ENCODE data around the gene LCN6. TPM values are rescaled to one million over a fixed set of nuclear protein-coding genes. Genes with fewer than 3 reads are reported as not detected.

Gene LCN6
- total and polyA plus RNA-seq, 2 of the 4 experiments (the other 2 are of a cell fraction): not detected

GRCh38 chr9:136723989-136724388 is 24.3 kb downstream of the LCN6 start:
- Histone ChIP-seq H4K8ac (ENCODE audit: low read depth in 2 of 2, low read length in 2 of 2) (no peak overlapping the region), H2BK15ac (ENCODE audit: low read depth, low read length) (no peak overlapping the region), H3K4me2 (ENCODE audit: low read depth, low read length) (no peak overlapping the region), H3K4me3 (ENCODE audit: insufficient read depth, low read depth, low read length) (no peak overlapping the region), H3K14ac (replicated peaks; ENCODE audit: low read depth, low read length) (no peak overlapping the region), H3K9ac (ENCODE audit: low read depth, low read length) (no peak overlapping the region), H3K27me3 (ENCODE audit: control insufficient read depth, insufficient read depth, low read length) (no peaks in the 10 kb centered on the region), H2BK20ac (ENCODE audit: low read depth, low read length) (no peak overlapping the region), H4K5ac (ENCODE audit: low read depth, low read length) (no peak overlapping the region), H3K9me1 (ENCODE audit: insufficient read depth, low read length) (peaks cover 19% of the 10 kb centered on the region), H3K4me1 (ENCODE audit: control insufficient read depth, insufficient read depth, low read length) (peaks cover 21% of the 10 kb centered on the region), H2AFZ (replicated peaks; ENCODE audit: low read length, poor library complexity) (no peak overlapping the region), H3K79me1 (ENCODE audit: low read depth in 1 of 2, low read length in 2 of 2) (peaks cover 13 to 58% of the 10 kb centered on the region in 2 experiments), H4K91ac (ENCODE audit: insufficient read depth, low read depth, low read length) (no peak overlapping the region), H3K4ac (ENCODE audit: low read depth, low read length) (no peak overlapping the region), H4K20me1 (ENCODE audit: insufficient read depth, low read length) (peaks cover 81% of the 10 kb centered on the region), H2AK9ac (replicated peaks; ENCODE audit: low read depth, low read length, poor library complexity) (no peak overlapping the region), H3K56ac (ENCODE audit: extremely low read depth, insufficient read depth, low read length) (no peak overlapping the region), H3K18ac (ENCODE audit: low read depth, low read length) (no peak overlapping the region), H3K9me3 (ENCODE audit: control insufficient read depth, insufficient read depth, low read length) (no peaks in the 10 kb centered on the region), H2AK5ac (ENCODE audit: low read depth, low read length) (no peak overlapping the region), H2BK120ac (ENCODE audit: low read depth, low read length) (no peak overlapping the region), H3K27ac (ENCODE audit: insufficient read depth, low read length) (no peak overlapping the region), H3K23ac (ENCODE audit: low read depth, low read length) (no peak overlapping the region), H3K36me3 (ENCODE audit: control insufficient read depth, insufficient read depth, low read length) (peaks cover 51% of the 10 kb centered on the region), H2BK5ac (ENCODE audit: low read depth, low read length, poor library complexity, severe bottlenecking) (no peak overlapping the region)
- dilution Hi-C loops (cut with HindIII; ENCODE audit: low sequenced_read_pairs, unreplicated experiment) (no loop called here), in situ Hi-C loops (cut with MboI; ENCODE audit: low sequenced_read_pairs) (no loop called here), intact Hi-C loops (cut with micrococcal nuclease) (no loop called here)
- no peak for ATAC-seq (ENCODE audit: low read depth)
- no TSS peak for BruUV-seq (replicated peaks)
- CTCF ChIA-PET: no interaction called here
- WGBS, 2 experiments (ENCODE audit: extremely low coverage in 2 of 2, insufficient read length in 1 of 2): 100% methylated on average over 2 of the region's 8 CpGs; no CpG with 5 or more reads in 1 of the 2 experiments
- no peak for DNase-seq
- POLR2A ChIA-PET (ENCODE audit: unreplicated experiment): no interaction called here
- no peak for TF ChIP-seq CEBPB (IDR thresholded peaks at IDR 0.05; ENCODE audit: low read depth, low read length)
- no peak for TF ChIP-seq MAFK (IDR thresholded peaks at IDR 0.05; ENCODE audit: low read depth, low read length)
- TF ChIP-seq ELK1 (IDR thresholded peaks at IDR 0.05; ENCODE audit: borderline replicate concordance, low read depth, low read length): no peak
- TF ChIP-seq SMC3 (IDR thresholded peaks at IDR 0.05; ENCODE audit: low read depth, low read length): no peak
- TF ChIP-seq FOS (IDR thresholded peaks at IDR 0.05; ENCODE audit: low read depth, low read length): no peak
- TF ChIP-seq BHLHE40 (IDR thresholded peaks at IDR 0.05; ENCODE audit: low read depth, low read length): no peak
- TF ChIP-seq CHD1 (IDR thresholded peaks at IDR 0.05; ENCODE audit: low read depth, low read length): no peak
- no peak for TF ChIP-seq RFX5 (IDR thresholded peaks at IDR 0.05; ENCODE audit: low read depth, low read length)
- no peak for TF ChIP-seq RCOR1 (IDR thresholded peaks at IDR 0.05; ENCODE audit: insufficient replicate concordance, low read length)
- no peak for TF ChIP-seq MXI1 (IDR thresholded peaks at IDR 0.05; ENCODE audit: borderline replicate concordance, low read depth, low read length)
- no peak for TF ChIP-seq CTCF (conservative IDR thresholded peaks at IDR 0.05; ENCODE audit: low read depth, low read length)
- TF ChIP-seq MAZ (IDR thresholded peaks at IDR 0.05; ENCODE audit: borderline replicate concordance, low read depth, low read length): no peak
- TF ChIP-seq RAD21 (IDR thresholded peaks at IDR 0.05; ENCODE audit: low read length): no peak
- TF ChIP-seq, protein P1, sequence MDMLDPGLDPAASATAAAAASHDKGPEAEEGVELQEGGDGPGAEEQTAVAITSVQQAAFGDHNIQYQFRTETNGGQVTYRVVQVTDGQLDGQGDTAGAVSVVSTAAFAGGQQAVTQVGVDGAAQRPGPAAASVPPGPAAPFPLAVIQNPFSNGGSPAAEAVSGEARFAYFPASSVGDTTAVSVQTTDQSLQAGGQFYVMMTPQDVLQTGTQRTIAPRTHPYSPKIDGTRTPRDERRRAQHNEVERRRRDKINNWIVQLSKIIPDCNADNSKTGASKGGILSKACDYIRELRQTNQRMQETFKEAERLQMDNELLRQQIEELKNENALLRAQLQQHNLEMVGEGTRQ (IDR thresholded peaks at IDR 0.05; ENCODE audit: low read depth, low read length): no peak
- TF ChIP-seq POLR2A (IDR thresholded peaks at IDR 0.05; ENCODE audit: low read depth, low read length): no peak
- TF ChIP-seq NFE2L2 (IDR thresholded peaks at IDR 0.05; ENCODE audit: low read depth, low read length): no peak

Measured in IMR-90 (cell line).